KOPT-K1 (cell line): ENCODE data around the gene AK4.
"Not testable (repeated sequence)": the region's sequence is repeated elsewhere in the genome, so short reads cannot be mapped to it uniquely, and the experiment has no call there.

Source experiments
- H3K27ac ChIP-seq: fragments of 200-600 bp; sonication (generic); 2 replicates; pipeline ENCODE4 v1.5.1; 2016; ENCODE audit warnings: antibody characterized with exemption, mild to moderate bottlenecking, low read depth, low read length; ENCODE audit not compliant: poor library complexity, severe bottlenecking
- H3K36me3 ChIP-seq: fragments of 200-600 bp; sonication (generic); 2 replicates; pipeline ENCODE4 v1.5.1; 2017; ENCODE audit warnings: antibody characterized with exemption, mild to moderate bottlenecking, low read length, moderate library complexity; ENCODE audit not compliant: insufficient read depth
- H3K9me3 ChIP-seq: fragments of 200-600 bp; sonication (generic); 2 replicates; pipeline ENCODE4 v1.5.1; 2017; ENCODE audit warnings: antibody characterized with exemption, low read length, mild to moderate bottlenecking; ENCODE audit not compliant: insufficient read depth, poor library complexity, severe bottlenecking

Gene AK4

DNA sequence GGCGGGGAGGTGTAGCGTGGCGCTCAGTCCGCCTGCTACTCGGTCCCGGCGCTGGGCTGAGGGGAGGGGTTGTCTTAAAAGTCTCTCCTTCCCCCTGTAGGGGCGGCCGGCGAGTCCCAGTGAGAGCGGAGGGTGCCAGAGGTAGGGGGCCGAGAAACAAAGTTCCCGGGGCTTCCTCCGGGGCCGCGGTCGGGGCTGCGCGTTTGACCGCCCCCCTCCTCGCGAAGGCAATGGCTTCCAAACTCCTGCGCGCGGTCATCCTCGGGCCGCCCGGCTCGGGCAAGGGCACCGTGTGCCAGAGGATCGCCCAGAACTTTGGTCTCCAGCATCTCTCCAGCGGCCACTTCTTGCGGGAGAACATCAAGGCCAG lies at the start of gene AK4:
AK4 (plus strand) TSS at position 26 of the 370 bp plus-strand sequence; CDS start at position 231, 205 bp downstream.
- H3K9me3 ChIP-seq, H3K36me3 ChIP-seq: not testable (repeated sequence)
- H3K27ac ChIP-seq: peak within 1 kb of the TSS; percentile 5

DNA sequence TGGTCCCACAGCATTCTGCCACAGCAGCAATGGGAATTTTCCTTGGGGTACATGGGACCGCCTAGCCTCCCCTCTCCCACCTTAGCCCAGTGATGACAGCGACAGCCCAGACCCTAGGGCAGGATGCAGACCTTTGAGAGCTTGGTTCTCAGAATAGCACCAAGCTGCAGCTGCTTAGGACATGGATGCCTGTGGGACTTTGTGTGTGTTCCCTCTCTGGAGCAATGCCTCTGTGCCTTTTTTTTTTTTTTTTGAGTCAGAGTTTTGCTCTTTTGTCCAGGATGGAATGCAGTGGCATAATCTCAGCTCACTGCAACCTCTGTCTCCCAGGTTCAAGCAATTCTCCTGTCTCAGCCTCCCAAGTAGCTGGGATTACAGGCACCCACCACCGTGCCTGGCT lies 44.2 kb upstream of the AK4 start:
- Histone ChIP-seq H3K27ac (no peak overlapping the region), H3K9me3 (peaks cover 4% of the 10 kb centered on the region), H3K36me3 (no peaks in the 10 kb centered on the region)

DNA sequence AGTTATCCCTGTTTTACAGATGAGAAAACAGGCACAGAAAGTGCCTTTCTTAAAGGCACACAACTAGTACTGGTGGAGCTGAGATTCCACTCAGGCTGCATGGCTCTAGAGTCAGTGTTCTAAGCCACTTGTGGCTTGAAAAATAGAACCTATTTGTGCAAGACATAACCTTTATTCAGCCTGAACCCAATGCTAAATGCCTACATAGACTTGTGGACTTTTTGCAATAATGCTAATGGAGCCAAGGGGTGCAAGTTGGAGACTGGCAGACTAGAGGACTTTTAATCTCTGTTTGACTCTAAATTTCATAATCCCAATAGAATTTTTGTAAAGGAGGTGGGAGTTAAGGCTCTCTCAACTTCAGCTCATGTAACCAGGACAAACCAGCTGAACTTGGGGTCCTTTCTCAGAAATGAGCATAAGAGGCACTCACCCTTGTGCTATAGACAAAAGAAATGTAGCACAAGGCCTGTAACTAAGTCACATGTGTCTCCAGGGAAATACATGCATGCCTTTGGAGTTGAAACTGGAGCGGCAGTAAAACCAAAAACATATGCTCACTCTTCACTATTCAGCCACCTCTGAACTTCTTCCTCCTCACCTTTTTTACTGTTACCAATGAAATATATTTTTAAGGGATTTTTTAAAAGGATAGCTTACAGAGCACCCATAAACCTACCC lies 43.0 kb upstream of the AK4 start:
- Histone ChIP-seq H3K36me3 (no peaks in the 10 kb centered on the region), H3K27ac (no peak overlapping the region), H3K9me3 (no peaks in the 10 kb centered on the region)

DNA sequence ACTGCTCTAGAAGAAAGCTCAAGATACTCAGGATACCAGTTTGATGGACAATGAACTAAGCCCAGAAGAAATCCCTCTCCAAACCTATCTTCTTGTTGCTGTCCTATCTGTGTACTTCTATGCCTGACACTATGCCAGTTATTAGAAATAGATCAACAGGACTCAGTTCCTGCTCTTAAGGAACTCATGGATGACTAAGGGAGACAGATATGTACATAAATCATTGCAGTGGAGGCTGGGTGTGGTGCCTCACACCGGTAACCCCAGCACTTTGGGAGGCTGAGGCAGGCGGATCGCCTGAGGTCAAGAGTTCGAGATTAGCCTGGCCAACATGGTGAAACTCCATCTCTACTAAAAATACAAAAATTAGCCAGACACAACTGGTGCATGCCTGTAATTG lies 42.4 kb upstream of the AK4 start:
- Histone ChIP-seq H3K9me3 (no peaks in the 10 kb centered on the region), H3K27ac (no peak overlapping the region), H3K36me3 (no peaks in the 10 kb centered on the region)

DNA sequence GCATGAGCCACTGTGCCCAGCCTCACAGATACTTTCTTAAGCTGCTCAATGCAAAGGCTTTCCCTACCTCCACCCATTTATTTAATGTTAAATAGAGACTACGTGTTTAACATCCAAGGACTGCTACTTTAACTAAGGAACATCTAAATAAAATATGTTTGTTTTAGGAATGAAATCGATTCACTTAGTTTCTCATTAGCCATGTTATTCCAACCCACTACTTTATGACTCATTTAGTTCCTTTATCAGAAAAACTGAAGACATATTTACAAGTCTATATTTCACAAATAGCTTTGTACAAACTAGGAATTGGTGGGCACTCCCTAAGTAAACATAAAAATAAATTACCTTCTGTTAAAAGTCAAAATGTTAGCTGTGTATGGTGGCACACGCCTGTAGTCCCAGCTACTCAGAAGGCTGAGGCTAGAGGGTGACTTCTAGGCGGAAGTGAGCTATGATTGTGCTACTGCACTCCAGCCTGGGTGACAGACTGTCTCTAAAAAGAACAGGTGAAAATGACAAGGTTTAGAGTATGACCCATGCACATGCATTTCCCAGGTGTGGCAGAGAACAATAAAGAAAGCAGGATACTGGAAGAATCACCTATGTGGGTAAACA lies 39.9 kb upstream of the AK4 start:
- peaks cover 17% of the 10 kb centered on the region for H3K9me3 ChIP-seq

DNA sequence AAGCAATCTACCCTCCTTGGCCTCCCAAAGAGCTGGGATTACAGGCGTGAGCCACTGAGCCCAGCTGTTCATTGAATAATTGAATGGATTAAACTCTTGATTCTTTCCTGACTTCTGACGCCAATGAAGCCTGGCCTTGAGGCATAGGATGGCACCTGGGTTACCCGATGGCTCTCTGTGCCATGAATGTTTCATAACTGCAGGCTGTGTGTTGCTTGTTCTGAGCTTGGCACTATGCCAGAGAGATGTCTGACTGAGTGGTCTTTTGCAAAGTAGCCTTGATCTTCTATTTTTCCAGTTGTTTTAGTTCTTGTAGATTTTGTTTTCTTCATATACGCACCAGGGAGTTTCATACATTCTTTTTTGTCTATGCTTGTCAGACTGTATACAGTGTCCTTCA lies 38.5 kb upstream of the AK4 start:
- no peaks in the 10 kb centered on the region for H3K36me3 ChIP-seq
- H3K27ac ChIP-seq: no peak overlapping the region
- H3K9me3 ChIP-seq: peaks cover 17% of the 10 kb centered on the region

More for the DNA sequence above, 39.9 kb upstream of the AK4 start:
- H3K27ac ChIP-seq: no peak overlapping the region
- no peaks in the 10 kb centered on the region for H3K36me3 ChIP-seq

DNA sequence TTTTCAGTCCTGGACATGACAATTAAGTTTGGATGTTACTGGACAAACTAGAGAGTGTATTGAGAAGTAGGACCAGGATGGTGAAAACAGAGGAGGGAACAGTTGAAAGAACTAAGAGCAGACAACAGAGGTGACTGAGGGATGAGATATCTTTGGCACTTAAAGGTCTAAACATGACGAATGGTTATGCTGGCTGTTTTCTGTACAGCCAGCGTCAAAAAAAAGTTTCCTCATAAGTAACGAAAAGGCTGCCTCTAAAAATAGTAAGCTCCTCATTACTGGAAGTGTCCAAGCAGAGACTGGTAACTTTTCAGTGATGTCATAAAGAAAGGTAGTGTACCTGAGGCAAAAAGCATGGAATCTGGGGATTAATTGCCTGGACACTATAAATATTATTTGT lies 35.2 kb upstream of the AK4 start:
- Histone ChIP-seq H3K27ac (no peak overlapping the region), H3K9me3 (peaks cover 17% of the 10 kb centered on the region), H3K36me3 (no peaks in the 10 kb centered on the region)

DNA sequence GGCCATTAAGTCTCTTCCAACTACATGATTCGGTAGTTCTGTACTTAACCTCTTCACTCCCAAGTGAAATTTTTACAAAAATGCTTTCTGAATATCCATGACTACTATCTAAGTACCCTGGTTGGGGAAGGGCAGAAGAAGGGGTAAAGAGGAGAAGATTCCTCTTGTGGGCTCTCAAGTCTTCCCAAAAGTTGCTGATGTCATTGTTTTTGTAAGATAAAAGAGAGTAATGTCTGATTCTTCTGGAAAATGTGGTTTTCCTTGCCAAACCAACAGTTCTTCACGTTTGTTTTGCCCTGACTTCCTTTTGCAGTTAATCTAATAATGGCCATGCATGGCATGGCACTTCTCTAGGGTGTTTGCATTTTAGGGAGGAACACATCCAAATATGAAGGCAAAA lies 34.7 kb upstream of the AK4 start:
- H3K27ac ChIP-seq: no peak overlapping the region
- no peaks in the 10 kb centered on the region for H3K36me3 ChIP-seq

DNA sequence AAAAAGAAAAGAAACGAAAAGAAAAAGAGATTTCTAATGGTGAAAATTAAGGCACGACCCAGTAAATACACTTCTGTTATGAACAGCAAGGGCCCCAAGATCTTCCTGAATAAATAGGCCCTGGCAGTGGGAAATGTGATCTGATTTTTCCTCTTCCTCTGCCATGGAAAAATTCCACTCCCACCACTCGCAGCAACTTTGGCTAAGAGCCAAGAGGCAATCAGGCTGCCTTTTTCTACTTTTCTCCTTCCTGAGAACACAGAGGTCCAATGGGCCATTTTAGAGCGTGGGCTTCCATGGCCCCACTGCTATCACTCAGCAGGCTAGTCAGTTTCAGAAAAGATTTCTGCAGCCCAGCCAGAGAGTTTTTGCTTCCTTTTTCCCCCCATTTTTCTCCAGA lies 33.7 kb upstream of the AK4 start:
- no peaks in the 10 kb centered on the region for H3K36me3 ChIP-seq
- H3K9me3 ChIP-seq: peaks cover 17% of the 10 kb centered on the region
- no peak overlapping the region for H3K27ac ChIP-seq

More for the DNA sequence above, 34.7 kb upstream of the AK4 start:
- H3K9me3 ChIP-seq: peaks cover 17% of the 10 kb centered on the region

DNA sequence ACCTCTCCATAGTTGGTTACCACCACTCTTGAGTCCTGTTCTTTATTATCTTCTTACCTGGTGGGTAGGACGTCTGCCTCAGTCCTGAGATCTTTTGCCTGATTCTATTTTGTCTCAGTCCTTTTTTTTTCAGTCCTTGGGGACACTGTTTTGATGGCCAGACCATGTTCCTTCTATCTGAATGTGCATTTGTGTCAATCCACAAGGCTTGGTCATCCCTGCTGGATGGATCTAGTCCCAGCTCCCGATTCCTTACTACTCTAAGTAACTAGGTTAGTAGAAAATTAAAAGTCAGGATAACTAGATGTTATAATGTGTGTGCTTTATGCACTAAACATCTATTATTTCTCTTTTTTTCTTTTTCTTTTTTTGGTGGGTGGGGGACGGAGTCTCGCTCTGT lies 28.1 kb upstream of the AK4 start:
- Histone ChIP-seq H3K27ac (no peak overlapping the region), H3K36me3 (no peaks in the 10 kb centered on the region), H3K9me3 (no peaks in the 10 kb centered on the region)

DNA sequence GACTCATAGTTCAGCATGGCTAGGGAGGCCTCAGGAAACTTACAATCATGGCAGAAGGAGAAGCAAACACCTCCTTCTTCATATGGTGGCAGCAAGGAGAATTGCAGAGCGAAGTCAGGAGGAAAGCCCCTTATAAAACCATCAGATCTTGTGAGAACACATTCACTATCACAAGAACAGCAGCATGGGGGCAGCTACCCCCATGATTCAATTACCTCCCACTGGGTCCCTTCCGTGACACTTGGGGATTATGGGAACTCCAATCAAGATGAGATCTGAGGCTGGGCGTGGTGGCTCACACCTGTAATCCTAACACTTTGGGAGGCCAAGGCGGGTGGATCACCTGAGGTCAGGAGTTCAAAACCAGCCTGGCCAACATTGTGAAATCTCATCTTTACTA lies 18.9 kb upstream of the AK4 start:
- H3K27ac ChIP-seq, H3K9me3 ChIP-seq, H3K36me3 ChIP-seq: not testable (repeated sequence)

DNA sequence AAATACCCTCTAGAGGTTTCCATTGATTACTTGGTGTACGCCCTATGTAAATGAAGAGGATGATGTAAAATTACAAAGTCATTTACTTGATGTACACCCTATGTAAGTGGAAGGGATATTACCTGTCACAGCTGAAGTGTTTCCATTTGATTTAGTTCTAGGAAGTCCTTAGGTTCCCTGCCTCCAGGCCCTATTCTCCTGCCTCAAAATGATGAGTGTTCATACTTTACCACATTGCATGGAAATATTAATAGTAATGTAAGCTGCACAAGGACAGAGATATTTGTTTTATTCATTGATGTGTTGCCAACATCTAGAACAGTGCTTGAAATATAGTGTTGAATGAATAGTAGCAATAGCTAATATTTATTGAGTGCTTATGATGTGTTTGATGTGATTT lies 9.5 kb upstream of the AK4 start:
- Histone ChIP-seq H3K36me3 (no peaks in the 10 kb centered on the region), H3K27ac (no peak overlapping the region), H3K9me3 (no peaks in the 10 kb centered on the region)

DNA sequence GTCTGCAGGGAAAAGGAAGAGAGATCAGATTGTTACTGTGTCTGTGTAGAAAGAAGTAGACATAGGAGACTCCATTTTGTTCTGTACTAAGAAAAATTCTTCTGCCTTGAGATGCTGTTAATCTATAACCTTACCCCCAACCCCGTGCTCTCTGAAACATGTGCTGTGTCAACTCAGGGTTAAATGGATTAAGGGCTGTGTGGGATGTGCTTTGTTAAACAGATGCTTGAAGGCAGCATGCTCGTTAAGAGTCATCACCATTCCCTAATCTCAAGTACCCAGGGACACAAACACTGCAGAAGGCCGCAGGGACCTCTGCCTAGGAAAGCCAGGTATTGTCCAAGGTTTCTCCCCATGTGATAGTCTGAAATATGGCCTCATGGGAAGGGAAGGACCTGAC lies 8.2 kb upstream of the AK4 start:
- not testable (repeated sequence) for H3K36me3 ChIP-seq, H3K9me3 ChIP-seq, H3K27ac ChIP-seq

DNA sequence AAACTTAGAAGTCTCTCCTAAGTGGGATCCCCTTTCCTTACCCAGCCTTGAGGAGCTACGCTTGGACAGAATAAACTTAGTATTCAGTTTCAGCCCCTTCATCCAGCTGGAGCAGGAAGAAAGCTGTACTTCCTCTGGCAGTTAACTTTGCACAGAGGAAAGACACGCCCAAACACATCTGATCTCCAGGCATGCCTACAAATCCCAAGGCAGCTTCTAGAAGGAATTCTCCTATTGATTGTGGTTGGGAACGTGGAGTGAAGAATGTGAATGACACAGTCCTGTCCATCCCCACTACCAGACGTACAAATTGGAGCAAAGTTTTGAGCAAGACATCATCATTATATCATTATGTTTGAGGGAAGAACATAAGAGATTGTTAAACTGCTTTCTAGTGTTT lies 6.6 kb upstream of the AK4 start:
- no peaks in the 10 kb centered on the region for H3K36me3 ChIP-seq
- H3K9me3 ChIP-seq: no peaks in the 10 kb centered on the region
- H3K27ac ChIP-seq: no peak overlapping the region

DNA sequence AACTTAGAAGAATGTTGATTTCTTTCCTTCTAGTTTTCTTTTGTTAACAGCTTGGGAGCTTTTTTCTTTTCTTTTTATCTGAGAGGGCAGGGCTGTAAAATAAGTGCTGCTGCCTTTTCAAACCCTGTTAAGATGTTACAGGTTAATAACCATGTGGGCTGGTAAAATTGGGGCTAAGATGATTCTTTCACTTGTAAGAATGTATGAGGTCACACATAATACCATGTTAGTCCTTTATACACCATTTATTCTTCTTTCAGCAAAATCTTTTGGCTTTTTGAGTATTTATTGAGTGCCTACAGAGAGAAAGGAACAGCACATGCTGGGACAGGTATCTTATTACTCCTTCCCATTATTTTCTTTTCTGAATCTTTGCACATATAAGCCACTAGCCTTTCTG lies 6.1 kb upstream of the AK4 start:
- Histone ChIP-seq H3K27ac (no peak overlapping the region), H3K36me3 (no peaks in the 10 kb centered on the region), H3K9me3 (no peaks in the 10 kb centered on the region)

DNA sequence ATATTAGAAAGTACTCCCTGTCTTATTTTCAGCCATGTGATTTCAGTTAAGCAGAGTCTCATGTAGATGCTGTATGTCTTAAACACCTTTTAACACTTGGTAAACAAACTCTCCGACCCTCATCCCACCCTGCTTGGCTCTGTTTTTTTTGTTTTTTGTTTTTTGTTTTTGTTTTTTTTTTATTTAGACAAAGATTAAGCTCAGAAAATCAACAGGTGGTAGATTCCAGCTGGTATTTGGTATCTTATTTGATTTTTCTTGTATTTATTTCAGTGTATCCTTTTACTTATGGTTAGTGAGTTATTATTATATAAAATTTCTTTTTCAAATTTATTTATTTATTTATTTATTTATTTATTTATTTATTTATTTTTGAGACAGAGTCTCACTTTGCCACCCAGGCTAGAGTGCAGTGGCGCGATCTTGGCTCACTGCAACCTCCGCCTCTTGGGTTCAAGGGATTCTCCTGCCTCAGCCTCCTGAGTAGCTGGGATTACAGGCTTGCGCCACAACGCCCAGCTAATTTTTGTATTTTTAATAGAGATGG lies 4.8 kb upstream of the AK4 start:
- H3K9me3 ChIP-seq, H3K27ac ChIP-seq, H3K36me3 ChIP-seq: not testable (repeated sequence)
